Subcutaneous abdominal adipose tissue (tissue), 5 donors: ENCODE data around the gene YBX1.
"Not testable (repeated sequence)": the region's sequence is repeated elsewhere in the genome, so short reads cannot be mapped to it uniquely, and the experiment has no call there.

Experiments used
- H3K27ac ChIP-seq: one replicate; pipeline ENCODE4 v1.7.0; 2013; ENCODE audit warnings: low read depth, mild to moderate bottlenecking, inconsistent platforms, low read length, moderate library complexity
- H3K27me3 ChIP-seq, 5 donors: one replicate each; pipeline ENCODE4 v1.7.0; 2013; ENCODE audit warnings: low read length in 5 of 5, inconsistent platforms in 1 of 5; ENCODE audit not compliant: control insufficient read depth in 5 of 5, insufficient read depth in 4 of 5
- H3K36me3 ChIP-seq, 5 donors: one replicate each; pipeline ENCODE4 v1.7.0; 2013; ENCODE audit warnings: low read length in 5 of 5; ENCODE audit not compliant: control insufficient read depth in 5 of 5, insufficient read depth in 5 of 5
- H3K4me1 ChIP-seq, 5 donors: one replicate each; pipeline ENCODE4 v1.7.0; 2013; ENCODE audit warnings: low read length in 5 of 5, mild to moderate bottlenecking in 3 of 5, moderate library complexity in 1 of 5; ENCODE audit not compliant: control insufficient read depth in 5 of 5, insufficient read depth in 5 of 5
- H3K4me3 ChIP-seq, 5 donors: one replicate each; pipeline ENCODE4 v1.7.0; 2013; ENCODE audit warnings: low read length in 5 of 5, low read depth in 1 of 5
- H3K9ac ChIP-seq, 5 donors: one replicate each; pipeline ENCODE4 v1.7.0; 2013; ENCODE audit warnings: low read length in 5 of 5, mild to moderate bottlenecking in 4 of 5, moderate library complexity in 3 of 5
- H3K9me3 ChIP-seq, 5 donors: one replicate each; pipeline ENCODE4 v1.7.0; 2013; ENCODE audit warnings: low read length in 5 of 5; ENCODE audit not compliant: control insufficient read depth in 5 of 5
- donor health status: healthy.
- donor health status: healthy.
- donor health status: healthy.
- donor health status: healthy.
- donor health status: healthy.

The YBX1 gene

GRCh38 chr1:42746436-42747105, 64.4 kb downstream of the YBX1 start:
- peaks cover 0 to 49% (median 47%) of the 10 kb centered on the region in 5 donors for H3K36me3 ChIP-seq

GRCh38 chr1:42747125-42747524, 64.9 kb downstream of the YBX1 start:
- peaks cover 0 to 55% (median 53%) of the 10 kb centered on the region in 5 donors for H3K36me3 ChIP-seq
- no peaks in the 10 kb centered on the region for H3K27me3 ChIP-seq
- H3K4me1 ChIP-seq = peaks cover 4 to 16% (median 12%) of the 10 kb centered on the region in 5 donors
- H3K9me3 ChIP-seq = no peaks in the 10 kb centered on the region
- H3K27ac ChIP-seq = no peak overlapping the region
- H3K9ac ChIP-seq = no peak overlapping the region
- no peak overlapping the region for H3K4me3 ChIP-seq

More at GRCh38 chr1:42746436-42747105, 64.4 kb downstream of the YBX1 start:
- H3K9me3 ChIP-seq = no peaks in the 10 kb centered on the region
- no peak overlapping the region for H3K9ac ChIP-seq
- H3K27me3 ChIP-seq = no peaks in the 10 kb centered on the region
- no peak overlapping the region for H3K27ac ChIP-seq
- H3K4me3 ChIP-seq = no peak overlapping the region
- peaks cover 4 to 16% (median 12%) of the 10 kb centered on the region in 5 donors for H3K4me1 ChIP-seq

- Histone ChIP-seq H3K27me3 (no peaks in the 10 kb centered on the region), H3K4me1 (peaks cover 4 to 16% (median 12%) of the 10 kb centered on the region in 5 donors), H3K9me3 (no peaks in the 10 kb centered on the region), H3K9ac (no peak overlapping the region), H3K27ac (no peak overlapping the region), H3K4me3 (no peak overlapping the region), H3K36me3 (peaks cover 5 to 64% (median 60%) of the 10 kb centered on the region in 5 donors)
Measured at GRCh38 chr1:42748021-42748420, 65.8 kb downstream of the YBX1 start.

- Histone ChIP-seq H3K4me1 (peaks cover 4 to 16% (median 12%) of the 10 kb centered on the region in 5 donors), H3K27me3 (no peaks in the 10 kb centered on the region), H3K9ac (no peak overlapping the region), H3K27ac (no peak overlapping the region), H3K4me3 (no peak overlapping the region), H3K36me3 (peaks cover 8 to 71% (median 66%) of the 10 kb centered on the region in 5 donors), H3K9me3 (no peaks in the 10 kb centered on the region)
Measured at GRCh38 chr1:42748461-42749410, 66.5 kb downstream of the YBX1 start.

- Histone ChIP-seq H3K9me3 (no peaks in the 10 kb centered on the region), H3K9ac (no peak overlapping the region), H3K4me1 (peaks cover 4 to 16% (median 12%) of the 10 kb centered on the region in 5 donors), H3K36me3 (peaks cover 8 to 84% (median 79%) of the 10 kb centered on the region in 5 donors), H3K27me3 (no peaks in the 10 kb centered on the region), H3K27ac (no peak overlapping the region), H3K4me3 (no peak overlapping the region)
Measured at GRCh38 chr1:42750041-42750440, 67.8 kb downstream of the YBX1 start.

- H3K4me3 ChIP-seq, H3K9me3 ChIP-seq, H3K9ac ChIP-seq, H3K27me3 ChIP-seq, H3K27ac ChIP-seq: not testable (repeated sequence)
- Histone ChIP-seq H3K4me1 (peaks cover 4 to 16% (median 12%) of the 10 kb centered on the region in 5 donors), H3K36me3 (peaks cover 8 to 88% (median 84%) of the 10 kb centered on the region in 5 donors)
Measured at GRCh38 chr1:42751511-42752070, 69.4 kb downstream of the YBX1 start.

- Histone ChIP-seq H3K27ac (no peak overlapping the region), H3K4me1 (peaks cover 5 to 16% (median 14%) of the 10 kb centered on the region in 5 donors), H3K36me3 (peaks cover 8 to 88% (median 79%) of the 10 kb centered on the region in 5 donors), H3K4me3 (no peak overlapping the region), H3K9me3 (no peaks in the 10 kb centered on the region), H3K9ac (no peak overlapping the region), H3K27me3 (no peaks in the 10 kb centered on the region)
Measured at GRCh38 chr1:42752284-42752683, 70.1 kb downstream of the YBX1 start.

GRCh38 chr1:42753070-42753469, 70.9 kb downstream of the YBX1 start:
- Histone ChIP-seq H3K27me3 (no peaks in the 10 kb centered on the region), H3K36me3 (peaks cover 12 to 88% (median 79%) of the 10 kb centered on the region in 5 donors), H3K4me1 (peaks cover 5 to 16% (median 13%) of the 10 kb centered on the region in 5 donors), H3K9ac (no peak overlapping the region), H3K27ac (no peak overlapping the region), H3K4me3 (no peak overlapping the region), H3K9me3 (no peaks in the 10 kb centered on the region)
